GM19438 (cell line): Measurements from ENCODE around the gene OPN5.
"Not testable (repeated sequence)": the region's sequence is repeated elsewhere in the genome, so short reads cannot be mapped to it uniquely, and the experiment has no call there.

Experiments
- ATAC-seq: cut with Tn5 transposase; IDR thresholded peaks from one replicate; pipeline ENCODE4 v1.9.1; 2021; ENCODE audit warnings: low read depth; ENCODE audit not compliant: unreplicated experiment

OPN5 gene, protein sequence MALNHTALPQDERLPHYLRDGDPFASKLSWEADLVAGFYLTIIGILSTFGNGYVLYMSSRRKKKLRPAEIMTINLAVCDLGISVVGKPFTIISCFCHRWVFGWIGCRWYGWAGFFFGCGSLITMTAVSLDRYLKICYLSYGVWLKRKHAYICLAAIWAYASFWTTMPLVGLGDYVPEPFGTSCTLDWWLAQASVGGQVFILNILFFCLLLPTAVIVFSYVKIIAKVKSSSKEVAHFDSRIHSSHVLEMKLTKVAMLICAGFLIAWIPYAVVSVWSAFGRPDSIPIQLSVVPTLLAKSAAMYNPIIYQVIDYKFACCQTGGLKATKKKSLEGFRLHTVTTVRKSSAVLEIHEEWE

GRCh38 chr6:47781732-47782131 lies at the start of gene OPN5:
OPN5 (plus strand) TSS chr6:47782032; CDS start chr6:47782067, 35 bp downstream.
- no peak for ATAC-seq

DNA sequence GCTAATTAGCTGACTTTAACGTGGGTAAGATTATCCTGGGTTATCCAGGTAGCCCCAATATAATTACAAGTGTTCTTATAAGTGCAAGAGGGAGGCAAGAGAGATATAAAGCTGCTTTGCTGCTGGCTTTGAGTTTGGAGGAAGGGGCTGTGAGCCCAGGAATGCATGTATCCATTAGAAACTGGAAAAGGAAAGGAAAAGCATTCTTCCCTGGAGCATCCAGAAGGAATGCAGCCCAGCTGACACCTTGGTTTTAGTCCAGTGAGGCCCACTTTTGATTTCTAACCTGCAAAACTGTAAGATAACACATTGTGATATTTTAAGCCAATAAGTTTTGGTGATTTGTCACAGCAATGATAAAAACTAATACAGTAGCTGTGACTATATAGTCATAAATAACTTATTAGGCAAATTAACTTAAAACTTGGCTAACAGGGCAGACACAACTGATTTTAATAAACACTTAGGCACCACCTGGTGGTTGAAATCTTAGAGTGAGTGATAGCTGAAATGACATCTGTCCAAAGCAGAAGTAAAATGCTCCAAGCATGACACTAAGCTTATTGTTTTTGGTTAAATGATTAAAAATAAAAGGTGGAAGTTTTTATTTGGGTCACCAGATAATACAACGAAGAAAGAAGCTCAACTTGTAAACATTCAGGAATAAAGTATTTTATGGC lies 47.8 kb upstream of the OPN5 start:
- ATAC-seq: no peak

- no peak for ATAC-seq
Measured at GRCh38 chr6:47734831-47735481, 46.9 kb upstream of the OPN5 start.

GRCh38 chr6:47736083-47736700 lies 45.6 kb upstream of the OPN5 start:
- ATAC-seq: no peak

DNA sequence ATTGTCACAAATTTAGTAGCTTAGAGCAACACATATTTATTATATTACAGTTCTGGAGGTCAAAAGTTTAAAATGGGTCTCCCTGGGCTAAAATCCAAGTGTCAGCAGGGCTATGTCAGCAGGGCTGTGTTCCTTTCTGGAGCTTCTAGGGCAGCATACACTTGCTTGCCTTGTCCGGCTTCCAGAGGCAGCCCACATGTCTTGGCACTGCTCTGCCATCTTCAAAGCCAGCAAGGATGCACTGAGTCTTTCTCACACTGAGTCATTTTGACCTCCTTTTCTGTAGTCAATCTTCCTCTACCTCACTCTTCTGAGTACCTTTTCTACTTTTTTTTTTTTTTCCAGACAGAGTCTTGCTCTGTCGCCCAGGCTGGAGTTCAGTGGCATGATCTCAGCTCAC lies 44.4 kb upstream of the OPN5 start:
- no peak for ATAC-seq

DNA sequence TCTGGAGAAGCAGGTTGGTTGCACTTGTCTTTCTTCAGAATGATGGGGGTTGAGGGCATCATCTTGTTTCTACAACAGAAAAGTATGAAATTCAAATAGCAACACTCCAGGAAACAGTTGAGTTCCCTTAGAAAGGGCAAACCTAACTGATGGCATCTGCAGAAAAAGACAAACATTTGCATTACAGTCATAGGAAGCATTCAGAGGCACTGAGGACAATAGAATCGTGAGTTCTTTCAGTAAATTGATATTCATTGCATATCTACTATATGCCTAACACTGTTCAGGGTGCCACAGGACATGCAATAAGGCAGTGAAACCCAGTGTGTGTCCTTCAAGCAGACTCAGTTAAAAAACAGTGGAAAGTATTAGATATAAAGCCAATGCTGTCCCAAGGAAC lies 41.1 kb upstream of the OPN5 start:
- ATAC-seq: no peak

DNA sequence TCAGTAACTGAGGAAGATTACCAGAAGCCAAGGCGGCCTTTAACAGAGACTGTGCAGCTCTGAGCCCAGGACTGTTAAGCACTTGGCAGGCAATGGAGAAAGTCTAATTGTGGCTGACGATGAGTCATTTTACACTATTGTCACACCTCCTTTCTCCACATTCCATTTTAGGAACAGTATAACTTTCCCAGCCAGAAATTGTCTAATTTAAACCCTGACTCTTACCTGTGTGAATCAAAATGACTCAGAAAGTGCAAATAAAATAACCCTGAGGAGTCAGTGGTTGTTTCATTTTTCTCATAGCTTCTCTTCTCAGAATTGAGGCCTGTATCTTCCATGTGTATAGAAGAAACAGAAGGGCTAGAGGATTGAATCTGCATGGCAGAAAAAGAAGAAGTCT lies 40.0 kb upstream of the OPN5 start:
- no peak for ATAC-seq

GRCh38 chr6:47743744-47744143 lies 38.1 kb upstream of the OPN5 start:
- ATAC-seq: no peak

- ATAC-seq: not testable (repeated sequence)
Measured at GRCh38 chr6:47745269-47745668, 36.6 kb upstream of the OPN5 start.

GRCh38 chr6:47749757-47750156 lies 32.1 kb upstream of the OPN5 start:
- ATAC-seq: no peak

- ATAC-seq: no peak
Measured at GRCh38 chr6:47752801-47753200, 29.0 kb upstream of the OPN5 start.

- no peak for ATAC-seq
Measured at GRCh38 chr6:47759364-47759763, 22.5 kb upstream of the OPN5 start.

- ATAC-seq: no peak
Measured at GRCh38 chr6:47762502-47762901, 19.3 kb upstream of the OPN5 start.

- no peak for ATAC-seq
Measured at GRCh38 chr6:47766445-47766844, 15.4 kb upstream of the OPN5 start.

GRCh38 chr6:47767102-47767501 lies 14.7 kb upstream of the OPN5 start:
- ATAC-seq: no peak

GRCh38 chr6:47769982-47770381 lies 11.8 kb upstream of the OPN5 start:
- no peak for ATAC-seq

DNA sequence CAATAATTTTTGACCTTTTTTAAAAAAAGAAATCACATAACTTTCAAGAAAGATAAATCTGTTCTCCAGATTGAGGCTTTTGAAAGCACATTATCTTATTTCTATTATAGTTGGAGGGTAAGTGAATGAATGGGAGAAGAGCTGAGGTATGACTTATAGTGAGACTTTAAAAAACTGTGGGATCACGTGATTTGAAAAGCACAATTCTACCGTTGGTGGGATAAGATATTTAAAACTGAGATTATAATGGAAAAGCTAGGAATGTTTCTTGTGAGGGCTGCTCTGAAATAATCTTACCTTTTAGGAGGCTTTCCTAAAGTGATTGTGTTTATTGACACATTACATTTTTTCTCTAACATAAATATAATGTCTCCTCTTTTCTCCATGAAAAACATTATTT lies 9.5 kb upstream of the OPN5 start:
- no peak for ATAC-seq

GRCh38 chr6:47773005-47773404 lies 8.8 kb upstream of the OPN5 start:
- ATAC-seq: no peak

GRCh38 chr6:47780510-47781356 lies 1.1 kb upstream of the OPN5 start:
- peak; percentile 63 for ATAC-seq

DNA sequence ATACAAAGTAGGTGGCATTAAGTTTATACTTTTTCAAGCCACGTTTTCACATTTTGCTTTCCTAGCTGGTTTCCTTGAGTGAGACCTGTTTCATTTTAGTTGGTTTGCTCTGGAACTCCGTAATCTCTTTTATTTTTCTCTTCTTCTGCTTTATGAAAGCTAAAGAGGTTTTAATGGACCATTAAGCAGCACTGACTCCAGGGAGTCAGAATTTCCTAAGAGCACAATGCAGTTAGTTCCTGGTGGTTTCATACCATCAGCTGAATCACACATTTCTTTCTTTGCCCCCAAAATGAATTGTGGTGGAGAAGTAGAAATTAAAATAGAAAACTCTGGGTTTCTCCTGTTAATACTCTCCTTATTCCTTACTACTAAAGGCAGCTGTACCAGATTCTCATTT lies 3.4 kb downstream of the OPN5 start:
- no peak for ATAC-seq
